ENCODE results near the gene LRRC47.

- TF ChIP-seq CTCF (IDR thresholded peaks at IDR 0.05; ENCODE audit: low read length), result no peak
- no peak for TF ChIP-seq EZH2 (IDR thresholded peaks at IDR 0.05; ENCODE audit: borderline replicate concordance, low read length)
These were observed 32.1 kb upstream of the LRRC47 start for GRCh38 chr1:3828391-3828790.

Measured in OCI-LY1 (cell line).